A549 treated with AZD9567 at 1 μM for 4 hours (cell line): ENCODE data around the gene TAS2R30. TPM values are rescaled to one million over a fixed set of nuclear protein-coding genes. Genes with fewer than 3 reads are reported as not detected.

Experiments
- total RNA-seq: library from RNA; stranded (reverse); fragments of 200-300 nt; extraction: Qiagen RNA extraction; gene quantifications from 5 replicates; pipeline ENCODE4 v1.2.3, GENCODE V29; 2022; ENCODE audit not compliant: insufficient read depth

Gene TAS2R30, protein sequence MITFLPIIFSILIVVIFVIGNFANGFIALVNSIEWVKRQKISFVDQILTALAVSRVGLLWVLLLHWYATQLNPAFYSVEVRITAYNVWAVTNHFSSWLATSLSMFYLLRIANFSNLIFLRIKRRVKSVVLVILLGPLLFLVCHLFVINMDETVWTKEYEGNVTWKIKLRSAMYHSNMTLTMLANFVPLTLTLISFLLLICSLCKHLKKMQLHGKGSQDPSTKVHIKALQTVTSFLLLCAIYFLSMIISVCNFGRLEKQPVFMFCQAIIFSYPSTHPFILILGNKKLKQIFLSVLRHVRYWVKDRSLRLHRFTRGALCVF
- 0.05 TPM in 1 of 5 replicates, not detected in the others for total RNA-seq

DNA sequence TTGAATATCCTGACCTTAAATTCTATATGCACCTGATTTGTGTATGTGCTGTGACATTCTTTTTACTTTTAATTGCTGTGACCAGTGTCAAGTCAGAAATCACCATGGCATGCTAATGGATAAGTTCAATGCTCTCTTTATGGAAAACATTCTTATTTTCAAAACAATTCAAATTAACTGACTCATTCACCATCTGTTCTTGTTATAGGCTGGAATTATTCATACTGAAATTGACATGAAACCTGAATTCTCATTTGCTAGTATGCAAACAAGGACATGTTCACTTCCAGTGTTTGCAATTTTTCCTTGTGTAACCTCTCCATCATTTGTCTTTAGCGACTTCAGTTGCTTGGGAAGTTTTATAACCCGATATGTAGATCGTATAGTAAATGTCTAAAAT lies at the start of gene TAS2R30:
TSS of gene TAS2R30 (minus strand) at position 340 of the 400 bp plus-strand sequence. CDS start 400 bp downstream, outside the sequence.

GRCh38 chr12:11171145-11171968 lies 36.9 kb upstream of the TAS2R30 start, which contains the start of gene SMIM10L1:
Gene SMIM10L1 (plus strand): TSS chr12:11171194. CDS start chr12:11171357, 163 bp downstream.

DNA sequence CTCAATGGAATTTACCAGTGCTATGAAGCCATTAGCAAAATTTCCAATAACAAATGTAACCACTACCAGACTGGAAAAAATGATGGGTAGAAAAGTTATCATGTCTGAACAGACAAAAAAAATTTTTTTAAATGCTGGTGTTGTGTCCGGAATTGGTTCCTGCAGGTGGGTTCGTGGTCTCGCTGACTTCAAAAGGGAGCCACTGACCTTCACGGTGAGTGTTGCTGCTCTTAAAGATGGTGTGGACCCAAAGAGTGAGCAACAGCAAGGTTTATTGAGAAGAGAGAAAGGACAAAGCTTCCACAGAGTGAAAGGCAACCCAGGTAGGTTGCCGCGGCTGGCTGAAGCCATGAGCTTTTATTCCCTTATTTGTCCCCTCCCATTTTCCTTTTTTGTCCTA lies 42.3 kb downstream of the TAS2R30 start, which contains the start of gene TAS2R43:
TSS of gene TAS2R43 (minus strand) at position 186 of the 400 bp plus-strand sequence. CDS start at position 102, 84 bp downstream.

Other genes starting within 250 kb of the TAS2R30 start
- gene TAS2R13, start 225.1 kb downstream of the TAS2R30 start, total RNA-seq: not detected in 5 replicates
- gene PRH2, start 205.4 kb downstream of the TAS2R30 start, total RNA-seq: 0.16 to 0.42 TPM in 2 of 5 replicates, not detected in the others
- 0.41 to 0.83 TPM (median 0.72 TPM) in 4 of 5 replicates, not detected in the other for gene TAS2R14, start 195.4 kb downstream of the TAS2R30 start, total RNA-seq
- not detected in 5 replicates for gene TAS2R50, start 147.7 kb downstream of the TAS2R30 start, total RNA-seq
- 0.07 to 0.16 TPM (median 0.09 TPM) in 3 of 5 replicates, not detected in the others for gene TAS2R20, start 136.3 kb downstream of the TAS2R30 start, total RNA-seq
- 0.12 to 0.16 TPM (median 0.16 TPM) in 3 of 5 replicates, not detected in the others for gene TAS2R19, start 112.0 kb downstream of the TAS2R30 start, total RNA-seq
- 0.13 to 0.27 TPM (median 0.22 TPM) in 4 of 5 replicates, not detected in the other for gene TAS2R31, start 103.2 kb downstream of the TAS2R30 start, total RNA-seq
- gene TAS2R46, start 72.3 kb downstream of the TAS2R30 start, total RNA-seq: not detected in 5 replicates
- not detected in 5 replicates for gene TAS2R43, start 42.3 kb downstream of the TAS2R30 start, total RNA-seq
- 6.3 to 8.5 TPM (median 8.4 TPM) in 5 replicates for gene SMIM10L1, start 36.5 kb upstream of the TAS2R30 start, total RNA-seq
- gene TAS2R42, start 52.3 kb upstream of the TAS2R30 start, total RNA-seq: not detected in 5 replicates
- gene PRB3, start 135.1 kb upstream of the TAS2R30 start, total RNA-seq: not detected in 5 replicates
- gene PRB4, start 175.8 kb upstream of the TAS2R30 start, total RNA-seq: not detected in 5 replicates